ENCODE measurements around the gene MEGF6. TPM values are rescaled to one million over a fixed set of nuclear protein-coding genes. Genes with fewer than 3 reads are reported as not detected.

The MEGF6 gene
- total and polyA plus RNA-seq, 9 of the 15 experiments (the other 6 are each of a cell fraction or from before 2014, with no cell fraction given) = 0.03 to 1.7 (median 0.24) TPM; not detected in 3

DNA sequence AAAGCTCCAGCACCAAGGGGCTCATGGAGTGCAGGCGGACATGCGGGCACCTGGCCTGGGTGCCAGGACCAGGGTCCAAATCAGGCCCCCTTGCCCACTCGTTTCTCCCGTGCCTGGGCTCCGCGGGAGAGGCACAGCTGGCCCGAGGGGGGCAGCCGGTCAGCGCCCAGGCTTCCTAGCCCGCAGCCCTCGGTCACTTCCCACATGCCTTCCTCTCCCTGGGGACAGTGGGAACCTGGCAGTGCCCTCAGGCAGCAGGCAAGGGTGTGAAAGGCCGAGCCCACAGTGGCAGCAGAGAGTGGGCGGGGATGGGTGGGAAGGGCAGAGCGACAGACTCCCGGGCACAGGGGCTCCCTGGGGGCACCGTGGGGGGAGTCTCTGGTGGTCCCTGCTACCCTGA, 69.8 kb downstream of the MEGF6 start:
- BruUV-seq (replicated peaks) = no TSS peak
- no peak overlapping the region for H3K4me2 ChIP-seq (ENCODE audit: insufficient read depth, low read length)
- no peaks in the 10 kb centered on the region for H3K79me2 ChIP-seq (ENCODE audit: control insufficient read depth, insufficient read depth, low read length)
- H2AFZ ChIP-seq (ENCODE audit: low read depth, low read length) = no peak overlapping the region
- H3K4me3 ChIP-seq = no peak overlapping the region
- H3K36me3 ChIP-seq (ENCODE audit: control insufficient read depth, insufficient read depth, low read length) = no peaks in the 10 kb centered on the region
- no peak overlapping the region for H3K27ac ChIP-seq (ENCODE audit: extremely low read depth, low read depth, low read length)
- CTCF ChIA-PET (ENCODE audit: low intra/inter-chr PET ratio) = no interaction called here
- POLR2A ChIA-PET = interaction anchor here (0.6 to 1.6 kb wide), 2 partner anchors 15 to 126 kb away, joined by 4 read pairs; no protein-coding TSS in a partner anchor
- FAIRE-seq (no peak), ATAC-seq (no peak), DNase-seq (ENCODE audit: extremely low read depth in 1 of 4, low spot score in 3 of 4) (no peak)
- peaks cover 33 to 96% of the 10 kb centered on the region in 2 experiments; a peak in 4 of 5 replicates for H3K27me3 ChIP-seq (ENCODE audit: control insufficient read depth in 2 of 2, insufficient read depth in 2 of 2, low read length in 2 of 2)
- no peaks in the 10 kb centered on the region for H3K9me3 ChIP-seq (replicated peaks; ENCODE audit: control insufficient read depth, insufficient read depth, low read depth, low read length)
- H3K9me1 ChIP-seq (ENCODE audit: control insufficient read depth, insufficient read depth, low read length) = no peaks in the 10 kb centered on the region
- WGBS (ENCODE audit: insufficient coverage, low coverage, missing lambda C conversion rate) = 4% methylated on average over 9 of the region's 16 CpGs
- no peak overlapping the region for H3K9ac ChIP-seq (ENCODE audit: insufficient read depth in 1 of 2, low read depth in 2 of 2, low read length in 2 of 2)
- peaks cover 44% of the 10 kb centered on the region for H4K20me1 ChIP-seq (replicated peaks; ENCODE audit: control insufficient read depth, insufficient read depth, low read length)
- in situ Hi-C loops (cut with MboI) = no loop called here
- intact Hi-C loops (cut with micrococcal nuclease) = no loop called here
- TF ChIP-seq, protein P1, sequence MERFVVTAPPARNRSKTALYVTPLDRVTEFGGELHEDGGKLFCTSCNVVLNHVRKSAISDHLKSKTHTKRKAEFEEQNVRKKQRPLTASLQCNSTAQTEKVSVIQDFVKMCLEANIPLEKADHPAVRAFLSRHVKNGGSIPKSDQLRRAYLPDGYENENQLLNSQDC (CRISPR knock-in tag; IDR thresholded peaks at IDR 0.05) = no peak
- TF ChIP-seq ZNF699 (CRISPR knock-in tag; IDR thresholded peaks at IDR 0.05; ENCODE audit: insufficient replicate concordance) (no peak), ETV1 (tag; conservative IDR thresholded peaks at IDR 0.05; ENCODE audit: low read depth) (no peak)
- TF ChIP-seq, protein P2, sequence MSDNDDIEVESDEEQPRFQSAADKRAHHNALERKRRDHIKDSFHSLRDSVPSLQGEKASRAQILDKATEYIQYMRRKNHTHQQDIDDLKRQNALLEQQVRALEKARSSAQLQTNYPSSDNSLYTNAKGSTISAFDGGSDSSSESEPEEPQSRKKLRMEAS (CRISPR knock-in tag; IDR thresholded peaks at IDR 0.05) = no peak
- peaks cover 0 to 78% of the 10 kb centered on the region in 2 experiments; a peak in 2 of 5 replicates for H3K4me1 ChIP-seq (replicated peaks in 1 of 2; ENCODE audit: control insufficient read depth in 2 of 2, insufficient read depth in 2 of 2, low read length in 2 of 2)

DNA sequence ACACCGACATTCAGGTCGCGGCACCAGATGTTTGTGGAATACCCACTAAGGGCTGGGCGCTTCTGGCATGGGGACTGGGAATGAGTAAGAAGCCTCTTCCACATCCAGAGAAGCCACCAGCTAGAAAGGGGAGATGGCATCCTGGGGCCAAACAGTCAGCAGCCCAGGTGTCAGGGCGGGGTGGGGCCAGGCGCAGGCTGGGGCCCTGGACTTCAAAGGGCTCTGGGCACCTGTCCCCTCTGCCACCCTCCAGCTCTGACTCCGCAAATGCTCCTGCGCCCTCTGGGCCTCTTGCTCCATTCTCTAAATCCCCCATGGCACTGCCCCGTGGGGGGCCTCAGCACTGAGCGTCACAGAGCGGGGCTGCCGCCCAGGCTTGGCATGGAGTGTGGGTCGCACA, 70.4 kb downstream of the MEGF6 start:
- Histone ChIP-seq H3K9me1 (ENCODE audit: control insufficient read depth, insufficient read depth, low read length) (no peaks in the 10 kb centered on the region), H3K9ac (ENCODE audit: insufficient read depth in 1 of 2, low read depth in 2 of 2, low read length in 2 of 2) (no peak overlapping the region), H3K4me2 (ENCODE audit: insufficient read depth, low read length) (no peak overlapping the region), H3K27me3 (ENCODE audit: control insufficient read depth in 2 of 2, insufficient read depth in 2 of 2, low read length in 2 of 2) (peaks cover 33 to 95% of the 10 kb centered on the region in 2 experiments; a peak in 4 of 5 replicates), H2AFZ (ENCODE audit: low read depth, low read length) (no peak overlapping the region), H3K36me3 (ENCODE audit: control insufficient read depth, insufficient read depth, low read length) (no peaks in the 10 kb centered on the region), H3K4me1 (replicated peaks in 1 of 2; ENCODE audit: control insufficient read depth in 2 of 2, insufficient read depth in 2 of 2, low read length in 2 of 2) (peaks cover 0 to 78% of the 10 kb centered on the region in 2 experiments; a peak in 2 of 5 replicates), H3K27ac (ENCODE audit: extremely low read depth, low read depth, low read length) (no peak overlapping the region), H3K79me2 (ENCODE audit: control insufficient read depth, insufficient read depth, low read length) (no peaks in the 10 kb centered on the region), H4K20me1 (replicated peaks; ENCODE audit: control insufficient read depth, insufficient read depth, low read length) (peaks cover 47% of the 10 kb centered on the region), H3K9me3 (replicated peaks; ENCODE audit: control insufficient read depth, insufficient read depth, low read depth, low read length) (no peaks in the 10 kb centered on the region), H3K4me3 (no peak overlapping the region)
- ATAC-seq (no peak), FAIRE-seq (no peak), DNase-seq (ENCODE audit: extremely low read depth in 1 of 4, low spot score in 3 of 4) (no peak)
- CTCF ChIA-PET (ENCODE audit: low intra/inter-chr PET ratio) = no interaction called here
- 41% methylated on average over 13 of the region's 13 CpGs for WGBS (ENCODE audit: insufficient coverage, low coverage, missing lambda C conversion rate)
- intact Hi-C loops (cut with micrococcal nuclease) (no loop called here), in situ Hi-C loops (cut with MboI) (no loop called here)
- POLR2A ChIA-PET = interaction anchor here (0.6 to 1.6 kb wide), 2 partner anchors 16 to 127 kb away, joined by 4 read pairs; no protein-coding TSS in a partner anchor
- BruUV-seq (replicated peaks) = no TSS peak
- TF ChIP-seq KLF1 (tag; IDR thresholded peaks at IDR 0.05) = no peak
- no peak for TF ChIP-seq RHOXF2B (CRISPR knock-in tag; conservative IDR thresholded peaks at IDR 0.05)
- no peak for TF ChIP-seq ZNF165 (CRISPR knock-in tag; IDR thresholded peaks at IDR 0.05; ENCODE audit: borderline replicate concordance)
- no peak for TF ChIP-seq NONO (IDR thresholded peaks at IDR 0.05; ENCODE audit: low read depth in 2 of 2, low read length in 1 of 2)
- no peak for TF ChIP-seq MTA3 (IDR thresholded peaks at IDR 0.05; ENCODE audit: borderline replicate concordance)
- TF ChIP-seq, protein P3, sequence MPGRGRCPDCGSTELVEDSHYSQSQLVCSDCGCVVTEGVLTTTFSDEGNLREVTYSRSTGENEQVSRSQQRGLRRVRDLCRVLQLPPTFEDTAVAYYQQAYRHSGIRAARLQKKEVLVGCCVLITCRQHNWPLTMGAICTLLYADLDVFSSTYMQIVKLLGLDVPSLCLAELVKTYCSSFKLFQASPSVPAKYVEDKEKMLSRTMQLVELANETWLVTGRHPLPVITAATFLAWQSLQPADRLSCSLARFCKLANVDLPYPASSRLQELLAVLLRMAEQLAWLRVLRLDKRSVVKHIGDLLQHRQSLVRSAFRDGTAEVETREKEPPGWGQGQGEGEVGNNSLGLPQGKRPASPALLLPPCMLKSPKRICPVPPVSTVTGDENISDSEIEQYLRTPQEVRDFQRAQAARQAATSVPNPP (IDR thresholded peaks at IDR 0.05; ENCODE audit: borderline replicate concordance, insufficient read depth, insufficient read length) = no peak
- TF ChIP-seq, protein P4, sequence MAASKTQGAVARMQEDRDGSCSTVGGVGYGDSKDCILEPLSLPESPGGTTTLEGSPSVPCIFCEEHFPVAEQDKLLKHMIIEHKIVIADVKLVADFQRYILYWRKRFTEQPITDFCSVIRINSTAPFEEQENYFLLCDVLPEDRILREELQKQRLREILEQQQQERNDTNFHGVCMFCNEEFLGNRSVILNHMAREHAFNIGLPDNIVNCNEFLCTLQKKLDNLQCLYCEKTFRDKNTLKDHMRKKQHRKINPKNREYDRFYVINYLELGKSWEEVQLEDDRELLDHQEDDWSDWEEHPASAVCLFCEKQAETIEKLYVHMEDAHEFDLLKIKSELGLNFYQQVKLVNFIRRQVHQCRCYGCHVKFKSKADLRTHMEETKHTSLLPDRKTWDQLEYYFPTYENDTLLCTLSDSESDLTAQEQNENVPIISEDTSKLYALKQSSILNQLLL (CRISPR knock-in tag; IDR thresholded peaks at IDR 0.05; ENCODE audit: borderline replicate concordance) = no peak
- no peak for TF ChIP-seq SRSF3 (IDR thresholded peaks at IDR 0.05; ENCODE audit: insufficient read depth, low read length)

Data from K562 (cell line).